Peyer's patch (tissue), 4 donors: ENCODE data around the gene HRH2. TPM values are rescaled to one million over a fixed set of nuclear protein-coding genes. Genes with fewer than 3 reads are reported as not detected.

ENCODE experiments used
- DNase-seq, 3 donors: peaks; one replicate each; pipeline ENCODE4 v3.0.0-alpha.2; 2017 to 2019
- H3K27ac ChIP-seq, 4 donors: fragments of 200-600 bp; sonication (generic); one replicate each; pipeline ENCODE4 v1.5.1; 2016 to 2019
- H3K27me3 ChIP-seq, 2 donors: fragments of 200-600 bp; sonication (generic); one replicate each; pipeline ENCODE4 v1.5.1; 2019
- H3K36me3 ChIP-seq, 3 donors: fragments of 200-600 bp; sonication (generic); one replicate each; pipeline ENCODE4 v1.5.1; 2016 to 2019
- H3K4me1 ChIP-seq, 4 donors: fragments of 200-600 bp; sonication (generic); one replicate each; pipeline ENCODE4 v1.5.1; 2016 to 2019
- H3K4me3 ChIP-seq, 4 donors: fragments of 200-600 bp; sonication (generic); 1 replicate in 3 of 4; 2 replicates in 1 of 4; pipeline ENCODE4 v1.5.1; 2016 to 2019; ENCODE audit warnings: mild to moderate bottlenecking in 1 of 4
- H3K9me3 ChIP-seq, 4 donors: fragments of 200-600 bp; sonication (generic); one replicate each; pipeline ENCODE4 v1.5.1; 2016 to 2019; ENCODE audit warnings: mild to moderate bottlenecking in 1 of 4
- CTCF ChIP-seq, 6 experiments: fragments of 450-650 bp in 4 of 6; fragments of 200-600 bp in 2 of 6; sonication (generic) in 1 of 6; IDR thresholded peaks; one replicate each; pipeline ENCODE4 v1.5.1; 2017 to 2019; ENCODE audit warnings: antibody characterized with exemption in 6 of 6, mild to moderate bottlenecking in 3 of 6, moderate library complexity in 1 of 6
- POLR2A ChIP-seq, 2 donors: fragments of 450-650 bp; IDR thresholded peaks; one replicate each; pipeline ENCODE4 v1.5.1; 2017; ENCODE audit warnings: antibody characterized with exemption in 2 of 2, mild to moderate bottlenecking in 2 of 2, moderate library complexity in 2 of 2
- total RNA-seq, 4 donors: library from RNA; depleted of rRNA; stranded (reverse); fragments of >200 nt; gene quantifications; one replicate each; pipeline ENCODE4 v1.1.0, GENCODE V29; 2016

The HRH2 gene
- total RNA-seq, 4 donors from 2014 or later, result 0.83 to 8.6 (median 2.2) TPM

GRCh38 chr5:175629793-175630192, 28.1 kb upstream of the HRH2 start:
- no peak for DNase-seq
- Histone ChIP-seq H3K27me3 (no peaks in the 10 kb centered on the region), H3K4me1 (no peaks in the 10 kb centered on the region), H3K4me3 (no peak overlapping the region), H3K36me3 (no peaks in the 10 kb centered on the region), H3K9me3 (peaks cover 0 to 10% (median 0%) of the 10 kb centered on the region in 4 donors), H3K27ac (no peak overlapping the region)
- no peak for TF ChIP-seq CTCF (IDR thresholded peaks at IDR 0.05)

- DNase-seq, result no peak
- Histone ChIP-seq H3K4me1 (no peaks in the 10 kb centered on the region), H3K27me3 (no peaks in the 10 kb centered on the region), H3K9me3 (no peaks in the 10 kb centered on the region), H3K4me3 (no peak overlapping the region), H3K27ac (no peak overlapping the region), H3K36me3 (no peaks in the 10 kb centered on the region)
- no peak for TF ChIP-seq CTCF (IDR thresholded peaks at IDR 0.05)
- no peak for TF ChIP-seq POLR2A (IDR thresholded peaks at IDR 0.05)
Observed at GRCh38 chr5:175635854-175636584, 21.9 kb upstream of the HRH2 start.

- no peak for DNase-seq
- no peak overlapping the region for H3K4me3 ChIP-seq
- H3K9me3 ChIP-seq, result no peaks in the 10 kb centered on the region
- no peaks in the 10 kb centered on the region for H3K4me1 ChIP-seq
- no peak overlapping the region for H3K27ac ChIP-seq
- no peaks in the 10 kb centered on the region for H3K36me3 ChIP-seq
- TF ChIP-seq CTCF (IDR thresholded peaks at IDR 0.05) (no peak), POLR2A (IDR thresholded peaks at IDR 0.05) (no peak)
- no peaks in the 10 kb centered on the region for H3K27me3 ChIP-seq
Observed at GRCh38 chr5:175638305-175638704, 19.6 kb upstream of the HRH2 start.

- DNase-seq, result no peak
- H3K27me3 ChIP-seq, result no peaks in the 10 kb centered on the region
- H3K4me3 ChIP-seq, result no peak overlapping the region
- H3K27ac ChIP-seq, result no peak overlapping the region
- H3K9me3 ChIP-seq, result no peaks in the 10 kb centered on the region
- no peak for TF ChIP-seq CTCF (IDR thresholded peaks at IDR 0.05)
- no peak for TF ChIP-seq POLR2A (IDR thresholded peaks at IDR 0.05)
- no peaks in the 10 kb centered on the region for H3K36me3 ChIP-seq
- no peaks in the 10 kb centered on the region for H3K4me1 ChIP-seq
Observed at GRCh38 chr5:175640106-175640775, 17.6 kb upstream of the HRH2 start.

- Histone ChIP-seq H3K4me3 (no peak overlapping the region), H3K27me3 (no peaks in the 10 kb centered on the region), H3K4me1 (no peaks in the 10 kb centered on the region), H3K27ac (no peak overlapping the region), H3K9me3 (no peaks in the 10 kb centered on the region), H3K36me3 (no peaks in the 10 kb centered on the region)
- TF ChIP-seq CTCF (IDR thresholded peaks at IDR 0.05) (no peak), POLR2A (IDR thresholded peaks at IDR 0.05) (no peak)
- DNase-seq, result no peak
Observed at GRCh38 chr5:175642998-175643397, 14.9 kb upstream of the HRH2 start.
